ENCODE results near the gene CIDEA. TPM values are rescaled to one million over a fixed set of nuclear protein-coding genes. Genes with fewer than 3 reads are reported as not detected.
A peak's percentile ranks its signal among the peaks of the same experiment; 100 is the strongest.

Gene CIDEA
- total and polyA plus RNA-seq, 9 of the 15 experiments (the other 6 are each of a cell fraction or from before 2014, with no cell fraction given), result not detected

DNA sequence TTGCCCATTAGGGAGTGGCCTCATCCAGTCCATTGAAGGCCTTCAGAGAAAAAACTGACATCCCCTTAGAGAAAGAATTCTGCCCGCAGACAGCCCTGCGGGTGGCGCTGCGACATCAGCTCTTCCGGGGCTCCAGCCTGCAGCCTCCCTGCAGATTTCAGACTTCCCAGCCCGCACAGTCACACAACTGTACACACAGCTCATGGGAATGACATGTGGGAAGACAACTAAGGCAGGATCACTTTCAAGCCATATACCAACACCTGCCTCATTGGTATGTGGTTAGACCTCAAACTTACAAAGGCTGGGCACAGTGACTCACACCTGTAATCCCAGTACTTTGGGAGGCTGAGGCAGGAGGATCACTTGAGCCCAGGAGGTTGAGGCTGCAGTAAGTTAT is 29.1 kb downstream of the CIDEA start (continued):
- TF ChIP-seq, protein P1, sequence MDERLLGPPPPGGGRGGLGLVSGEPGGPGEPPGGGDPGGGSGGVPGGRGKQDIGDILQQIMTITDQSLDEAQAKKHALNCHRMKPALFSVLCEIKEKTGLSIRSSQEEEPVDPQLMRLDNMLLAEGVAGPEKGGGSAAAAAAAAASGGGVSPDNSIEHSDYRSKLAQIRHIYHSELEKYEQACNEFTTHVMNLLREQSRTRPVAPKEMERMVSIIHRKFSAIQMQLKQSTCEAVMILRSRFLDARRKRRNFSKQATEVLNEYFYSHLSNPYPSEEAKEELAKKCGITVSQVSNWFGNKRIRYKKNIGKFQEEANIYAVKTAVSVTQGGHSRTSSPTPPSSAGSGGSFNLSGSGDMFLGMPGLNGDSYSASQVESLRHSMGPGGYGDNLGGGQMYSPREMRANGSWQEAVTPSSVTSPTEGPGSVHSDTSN (CRISPR knock-in tag; IDR thresholded peaks at IDR 0.05; ENCODE audit: low read depth), result no peak
- TF ChIP-seq, protein P1 (tag; conservative IDR thresholded peaks at IDR 0.05; ENCODE audit: low read depth), result no peak
- no peak for TF ChIP-seq TGIF2 (CRISPR knock-in tag; IDR thresholded peaks at IDR 0.05)
- TF ChIP-seq, protein P2, sequence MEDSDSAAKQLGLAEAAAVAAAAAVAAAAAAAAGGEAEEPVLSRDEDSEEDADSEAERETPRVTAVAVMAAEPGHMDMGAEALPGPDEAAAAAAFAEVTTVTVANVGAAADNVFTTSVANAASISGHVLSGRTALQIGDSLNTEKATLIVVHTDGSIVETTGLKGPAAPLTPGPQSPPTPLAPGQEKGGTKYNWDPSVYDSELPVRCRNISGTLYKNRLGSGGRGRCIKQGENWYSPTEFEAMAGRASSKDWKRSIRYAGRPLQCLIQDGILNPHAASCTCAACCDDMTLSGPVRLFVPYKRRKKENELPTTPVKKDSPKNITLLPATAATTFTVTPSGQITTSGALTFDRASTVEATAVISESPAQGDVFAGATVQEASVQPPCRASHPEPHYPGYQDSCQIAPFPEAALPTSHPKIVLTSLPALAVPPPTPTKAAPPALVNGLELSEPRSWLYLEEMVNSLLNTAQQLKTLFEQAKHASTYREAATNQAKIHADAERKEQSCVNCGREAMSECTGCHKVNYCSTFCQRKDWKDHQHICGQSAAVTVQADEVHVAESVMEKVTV (CRISPR knock-in tag; IDR thresholded peaks at IDR 0.05), result peak; percentile 68
- TF ChIP-seq, protein P3, sequence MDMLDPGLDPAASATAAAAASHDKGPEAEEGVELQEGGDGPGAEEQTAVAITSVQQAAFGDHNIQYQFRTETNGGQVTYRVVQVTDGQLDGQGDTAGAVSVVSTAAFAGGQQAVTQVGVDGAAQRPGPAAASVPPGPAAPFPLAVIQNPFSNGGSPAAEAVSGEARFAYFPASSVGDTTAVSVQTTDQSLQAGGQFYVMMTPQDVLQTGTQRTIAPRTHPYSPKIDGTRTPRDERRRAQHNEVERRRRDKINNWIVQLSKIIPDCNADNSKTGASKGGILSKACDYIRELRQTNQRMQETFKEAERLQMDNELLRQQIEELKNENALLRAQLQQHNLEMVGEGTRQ (CRISPR knock-in tag; IDR thresholded peaks at IDR 0.05), result no peak
- no peak for TF ChIP-seq PTTG1 (tag; IDR thresholded peaks at IDR 0.05; ENCODE audit: low read depth)
- TF ChIP-seq, protein P4, sequence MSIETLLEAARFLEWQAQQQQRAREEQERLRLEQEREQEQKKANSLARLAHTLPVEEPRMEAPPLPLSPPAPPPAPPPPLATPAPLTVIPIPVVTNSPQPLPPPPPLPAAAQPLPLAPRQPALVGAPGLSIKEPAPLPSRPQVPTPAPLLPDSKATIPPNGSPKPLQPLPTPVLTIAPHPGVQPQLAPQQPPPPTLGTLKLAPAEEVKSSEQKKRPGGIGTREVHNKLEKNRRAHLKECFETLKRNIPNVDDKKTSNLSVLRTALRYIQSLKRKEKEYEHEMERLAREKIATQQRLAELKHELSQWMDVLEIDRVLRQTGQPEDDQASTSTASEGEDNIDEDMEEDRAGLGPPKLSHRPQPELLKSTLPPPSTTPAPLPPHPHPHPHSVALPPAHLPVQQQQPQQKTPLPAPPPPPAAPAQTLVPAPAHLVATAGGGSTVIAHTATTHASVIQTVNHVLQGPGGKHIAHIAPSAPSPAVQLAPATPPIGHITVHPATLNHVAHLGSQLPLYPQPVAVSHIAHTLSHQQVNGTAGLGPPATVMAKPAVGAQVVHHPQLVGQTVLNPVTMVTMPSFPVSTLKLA (conservative IDR thresholded peaks at IDR 0.05), result 0 out of 4 replicates have a peak, but pooled peaks of 1 of the 2 experiments have one; percentile 26
- no peak for TF ChIP-seq FOXJ3 (CRISPR knock-in tag; IDR thresholded peaks at IDR 0.05)
- TF ChIP-seq, protein P5, sequence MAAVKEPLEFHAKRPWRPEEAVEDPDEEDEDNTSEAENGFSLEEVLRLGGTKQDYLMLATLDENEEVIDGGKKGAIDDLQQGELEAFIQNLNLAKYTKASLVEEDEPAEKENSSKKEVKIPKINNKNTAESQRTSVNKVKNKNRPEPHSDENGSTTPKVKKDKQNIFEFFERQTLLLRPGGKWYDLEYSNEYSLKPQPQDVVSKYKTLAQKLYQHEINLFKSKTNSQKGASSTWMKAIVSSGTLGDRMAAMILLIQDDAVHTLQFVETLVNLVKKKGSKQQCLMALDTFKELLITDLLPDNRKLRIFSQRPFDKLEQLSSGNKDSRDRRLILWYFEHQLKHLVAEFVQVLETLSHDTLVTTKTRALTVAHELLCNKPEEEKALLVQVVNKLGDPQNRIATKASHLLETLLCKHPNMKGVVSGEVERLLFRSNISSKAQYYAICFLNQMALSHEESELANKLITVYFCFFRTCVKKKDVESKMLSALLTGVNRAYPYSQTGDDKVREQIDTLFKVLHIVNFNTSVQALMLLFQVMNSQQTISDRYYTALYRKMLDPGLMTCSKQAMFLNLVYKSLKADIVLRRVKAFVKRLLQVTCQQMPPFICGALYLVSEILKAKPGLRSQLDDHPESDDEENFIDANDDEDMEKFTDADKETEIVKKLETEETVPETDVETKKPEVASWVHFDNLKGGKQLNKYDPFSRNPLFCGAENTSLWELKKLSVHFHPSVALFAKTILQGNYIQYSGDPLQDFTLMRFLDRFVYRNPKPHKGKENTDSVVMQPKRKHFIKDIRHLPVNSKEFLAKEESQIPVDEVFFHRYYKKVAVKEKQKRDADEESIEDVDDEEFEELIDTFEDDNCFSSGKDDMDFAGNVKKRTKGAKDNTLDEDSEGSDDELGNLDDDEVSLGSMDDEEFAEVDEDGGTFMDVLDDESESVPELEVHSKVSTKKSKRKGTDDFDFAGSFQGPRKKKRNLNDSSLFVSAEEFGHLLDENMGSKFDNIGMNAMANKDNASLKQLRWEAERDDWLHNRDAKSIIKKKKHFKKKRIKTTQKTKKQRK (IDR thresholded peaks at IDR 0.05; ENCODE audit: borderline replicate concordance, low read depth, low read length), result no peak
- TF ChIP-seq ZNF12 (CRISPR knock-in tag; IDR thresholded peaks at IDR 0.05), result no peak
- TF ChIP-seq SNRNP70 (optimal IDR thresholded peaks at IDR 0.05; ENCODE audit: low read depth, low read length), result no peak
- TF ChIP-seq SMARCA5 (IDR thresholded peaks at IDR 0.05), result peak; percentile 36; the same call in 1 of the 2 replicates
- TF ChIP-seq PRPF4 (IDR thresholded peaks at IDR 0.05; ENCODE audit: insufficient read depth, low read depth, low read length, poor library complexity, severe bottlenecking), result no peak
- TF ChIP-seq SMC3 (conservative IDR thresholded peaks at IDR 0.05; ENCODE audit: insufficient read depth, low read depth, low read length), result peak; percentile 53
- no peak for TF ChIP-seq NONO (IDR thresholded peaks at IDR 0.05; ENCODE audit: low read depth in 2 of 2, low read length in 1 of 2)
- no peak for TF ChIP-seq ZNF707 (CRISPR knock-in tag; conservative IDR thresholded peaks at IDR 0.05)
- no peak for TF ChIP-seq GTF2E2 (tag; IDR thresholded peaks at IDR 0.05)
- TF ChIP-seq ZFP30 (CRISPR knock-in tag; IDR thresholded peaks at IDR 0.05; ENCODE audit: borderline replicate concordance), result no peak

Data from K562 (cell line).